Ascending aorta (tissue), 2 donors: ENCODE measurements around the gene SAMD4B. TPM values are rescaled to one million over a fixed set of nuclear protein-coding genes. Genes with fewer than 3 reads are reported as not detected.

ENCODE experiments used
- DNase-seq, 2 donors: peaks; one replicate each; pipeline ENCODE4 v3.0.0-alpha.2; 2019; ENCODE audit warnings: low spot score in 2 of 2
- H3K27ac ChIP-seq, 2 donors: fragments of 200-600 bp; sonication (generic); one replicate each; pipeline ENCODE4 v1.5.1; 2016 to 2017; ENCODE audit warnings: mild to moderate bottlenecking in 1 of 2
- H3K27me3 ChIP-seq: fragments of 200-600 bp; sonication (generic); one replicate; pipeline ENCODE4 v1.5.1; 2017
- H3K36me3 ChIP-seq, 2 donors: fragments of 200-600 bp; sonication (generic); one replicate each; pipeline ENCODE4 v1.5.1; 2016
- H3K4me1 ChIP-seq, 2 donors: fragments of 200-600 bp; sonication (generic); one replicate each; pipeline ENCODE4 v1.5.1; 2016 to 2017; ENCODE audit warnings: mild to moderate bottlenecking in 1 of 2
- H3K4me3 ChIP-seq, 2 donors: fragments of 200-600 bp; sonication (generic); one replicate each; pipeline ENCODE4 v1.5.1; 2016 to 2017; ENCODE audit warnings: mild to moderate bottlenecking in 1 of 2
- H3K9me3 ChIP-seq, 2 donors: fragments of 200-600 bp; sonication (generic); one replicate each; pipeline ENCODE4 v1.5.1; 2016
- intact Hi-C: fragments of 100-400 bp; cut with DNase I; formaldehyde crosslinking; loops from one replicate; pipeline ENCODE4 v1.15.1; 2023
- total RNA-seq: library from RNA; depleted of rRNA; stranded (reverse); fragments of >200 nt; gene quantifications from one replicate; pipeline ENCODE4 v1.1.0, GENCODE V29; 2016
- TF ChIP-seq, protein P1 (sequence below), 3 experiments: fragments of 200-600 bp in 2 of 3; fragments of 450-650 bp in 1 of 3; sonication (generic) in 2 of 3; IDR thresholded peaks; one replicate each; pipeline ENCODE4 v1.5.1; 2016 to 2019; ENCODE audit warnings: antibody characterized with exemption in 3 of 3, mild to moderate bottlenecking in 1 of 3, moderate library complexity in 1 of 3

The SAMD4B gene
- total RNA-seq, 1 donor from 2014 or later: 358 TPM

DNA sequence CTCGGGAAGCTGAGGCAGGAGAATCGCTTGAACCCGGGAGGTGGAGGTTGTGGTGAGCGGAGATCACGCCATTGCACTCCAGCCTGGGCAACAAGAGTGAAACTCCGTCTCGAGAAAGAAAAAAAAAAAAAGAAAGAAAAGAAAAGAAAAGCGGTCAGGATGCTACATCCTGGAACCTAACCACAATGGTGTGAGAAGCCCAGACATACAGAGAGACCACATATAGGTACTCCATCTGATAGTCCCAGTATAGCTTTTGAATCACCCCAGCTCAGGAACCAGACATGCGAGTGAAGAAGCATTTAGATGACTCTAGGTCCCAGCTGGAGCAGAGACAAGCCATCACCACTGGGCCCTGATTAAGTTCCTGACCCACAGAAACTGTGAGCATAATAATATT, 42.8 kb upstream of the SAMD4B start:
- Histone ChIP-seq H3K4me3 (no peak overlapping the region), H3K27me3 (no peaks in the 10 kb centered on the region), H3K4me1 (no peaks in the 10 kb centered on the region), H3K27ac (no peak overlapping the region), H3K36me3 (no peaks in the 10 kb centered on the region), H3K9me3 (no peaks in the 10 kb centered on the region)
- intact Hi-C loops: no loop called here
- DNase-seq: peak in 1 of 2 donors; percentile 3
- TF ChIP-seq, protein P1, sequence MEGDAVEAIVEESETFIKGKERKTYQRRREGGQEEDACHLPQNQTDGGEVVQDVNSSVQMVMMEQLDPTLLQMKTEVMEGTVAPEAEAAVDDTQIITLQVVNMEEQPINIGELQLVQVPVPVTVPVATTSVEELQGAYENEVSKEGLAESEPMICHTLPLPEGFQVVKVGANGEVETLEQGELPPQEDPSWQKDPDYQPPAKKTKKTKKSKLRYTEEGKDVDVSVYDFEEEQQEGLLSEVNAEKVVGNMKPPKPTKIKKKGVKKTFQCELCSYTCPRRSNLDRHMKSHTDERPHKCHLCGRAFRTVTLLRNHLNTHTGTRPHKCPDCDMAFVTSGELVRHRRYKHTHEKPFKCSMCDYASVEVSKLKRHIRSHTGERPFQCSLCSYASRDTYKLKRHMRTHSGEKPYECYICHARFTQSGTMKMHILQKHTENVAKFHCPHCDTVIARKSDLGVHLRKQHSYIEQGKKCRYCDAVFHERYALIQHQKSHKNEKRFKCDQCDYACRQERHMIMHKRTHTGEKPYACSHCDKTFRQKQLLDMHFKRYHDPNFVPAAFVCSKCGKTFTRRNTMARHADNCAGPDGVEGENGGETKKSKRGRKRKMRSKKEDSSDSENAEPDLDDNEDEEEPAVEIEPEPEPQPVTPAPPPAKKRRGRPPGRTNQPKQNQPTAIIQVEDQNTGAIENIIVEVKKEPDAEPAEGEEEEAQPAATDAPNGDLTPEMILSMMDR (IDR thresholded peaks at IDR 0.05): no peak

DNA sequence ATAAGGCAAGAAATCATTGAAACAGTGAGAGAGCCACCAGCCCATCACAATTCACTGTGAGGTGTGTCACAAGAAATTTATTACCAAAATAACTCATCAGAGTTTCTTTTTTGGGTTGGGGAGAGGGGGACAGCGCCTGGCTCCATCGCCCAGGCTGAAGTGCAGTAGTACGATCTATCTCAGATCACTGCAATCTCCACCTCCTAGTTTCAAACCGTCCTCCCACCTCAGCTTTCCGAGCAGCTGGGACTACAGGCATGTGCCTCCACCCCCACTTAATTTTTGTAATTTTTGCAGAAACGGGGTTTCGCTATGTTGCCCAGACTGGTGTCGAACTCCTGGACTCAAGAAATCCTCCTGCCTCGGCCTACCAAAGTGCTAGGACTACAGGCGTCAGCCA, 42.4 kb upstream of the SAMD4B start:
- H3K27me3 ChIP-seq: no peaks in the 10 kb centered on the region
- no peak overlapping the region for H3K4me3 ChIP-seq
- no peaks in the 10 kb centered on the region for H3K4me1 ChIP-seq
- H3K27ac ChIP-seq: no peak overlapping the region
- H3K36me3 ChIP-seq: no peaks in the 10 kb centered on the region
- intact Hi-C loops: no loop called here
- H3K9me3 ChIP-seq: no peaks in the 10 kb centered on the region
- TF ChIP-seq, protein P1 (IDR thresholded peaks at IDR 0.05): no peak
- DNase-seq: no peak

DNA sequence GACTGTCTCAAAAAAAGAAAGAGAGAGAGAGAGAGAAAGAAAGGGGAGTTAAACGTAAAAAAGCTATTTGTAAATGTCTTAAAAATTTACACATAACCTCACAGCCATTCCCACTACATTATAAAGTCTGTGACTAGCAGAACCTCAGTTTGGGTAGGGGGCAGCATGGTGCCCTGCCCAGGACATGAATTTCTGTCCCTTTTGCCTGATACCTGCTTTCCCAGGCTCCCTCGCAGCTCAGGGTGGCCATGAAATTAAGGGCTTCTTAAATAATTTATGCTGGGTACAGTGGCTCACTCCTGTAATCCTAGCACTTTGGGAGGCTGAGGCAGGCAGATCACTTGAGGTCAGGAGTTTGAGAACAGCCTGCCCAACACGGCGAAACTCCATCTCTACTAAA, 41.2 kb upstream of the SAMD4B start:
- intact Hi-C loops: no loop called here
- no peak for DNase-seq
- H3K4me3 ChIP-seq: no peak overlapping the region
- no peaks in the 10 kb centered on the region for H3K27me3 ChIP-seq
- no peaks in the 10 kb centered on the region for H3K9me3 ChIP-seq
- TF ChIP-seq, protein P1 (IDR thresholded peaks at IDR 0.05): no peak
- H3K4me1 ChIP-seq: no peaks in the 10 kb centered on the region
- H3K27ac ChIP-seq: no peak overlapping the region
- no peaks in the 10 kb centered on the region for H3K36me3 ChIP-seq

DNA sequence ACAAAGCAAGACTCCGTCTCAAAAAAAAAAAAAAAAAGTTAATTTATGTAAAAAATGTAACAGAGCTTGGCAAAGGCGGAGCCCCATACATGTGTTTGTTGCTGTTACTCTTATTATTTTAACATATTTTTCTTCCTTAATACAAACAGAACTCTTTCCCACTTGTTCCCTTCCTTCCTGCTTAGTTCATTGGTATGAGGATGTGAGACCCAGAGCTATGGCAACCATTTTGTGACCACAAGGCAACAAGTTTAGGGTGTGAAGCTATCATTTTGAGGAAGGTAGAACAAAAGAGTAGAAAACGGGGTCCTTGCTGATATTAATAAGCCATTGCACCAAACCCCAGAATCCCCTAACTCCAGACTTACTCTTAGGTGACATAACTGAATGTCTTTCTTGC, 40.7 kb upstream of the SAMD4B start:
- intact Hi-C loops: no loop called here
- Histone ChIP-seq H3K9me3 (no peaks in the 10 kb centered on the region), H3K4me3 (no peak overlapping the region), H3K4me1 (no peaks in the 10 kb centered on the region), H3K36me3 (no peaks in the 10 kb centered on the region), H3K27ac (no peak overlapping the region), H3K27me3 (no peaks in the 10 kb centered on the region)
- TF ChIP-seq, protein P1 (IDR thresholded peaks at IDR 0.05): no peak
- DNase-seq: no peak

DNA sequence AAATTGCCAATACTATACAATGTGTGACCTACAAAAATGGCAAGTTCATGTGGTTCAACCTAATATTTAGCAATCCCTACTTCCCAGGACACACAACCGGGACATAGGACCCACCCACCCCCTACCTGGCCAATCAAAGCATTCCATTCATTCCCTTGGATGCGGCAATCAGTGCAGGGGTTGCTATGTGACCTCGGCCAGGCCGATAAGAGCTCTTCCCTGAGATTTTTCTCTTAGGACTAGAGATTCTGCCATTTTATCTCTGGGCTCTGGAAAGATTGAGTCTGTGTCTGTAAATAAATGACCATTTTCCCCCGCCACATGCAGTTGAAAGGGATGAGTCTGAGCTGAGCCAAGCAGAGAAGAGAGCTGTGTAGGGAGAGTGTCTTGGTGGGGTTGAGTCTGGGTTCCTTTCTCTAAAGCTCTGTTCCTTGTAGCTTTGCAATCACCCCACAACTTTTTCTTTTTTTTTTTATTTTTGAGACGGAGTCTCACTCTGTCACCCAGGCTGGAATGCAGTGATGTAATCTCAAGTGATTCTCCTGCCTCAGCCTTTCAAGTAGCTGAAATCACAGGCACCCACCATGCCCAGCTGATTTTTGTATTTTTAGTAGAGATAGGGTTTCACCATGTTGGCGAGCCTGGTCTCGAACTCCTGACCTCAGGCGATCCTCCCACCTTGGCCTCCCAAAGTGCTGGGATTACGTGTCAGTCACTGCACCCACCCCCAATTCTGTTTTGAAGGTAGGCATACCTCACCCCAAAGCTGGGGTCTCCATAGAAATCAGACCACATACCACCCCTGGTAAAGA, 38.6 kb upstream of the SAMD4B start:
- intact Hi-C loops: no loop called here
- Histone ChIP-seq H3K4me3 (no peak overlapping the region), H3K4me1 (no peaks in the 10 kb centered on the region), H3K27me3 (peaks cover 7% of the 10 kb centered on the region), H3K27ac (no peak overlapping the region), H3K36me3 (no peaks in the 10 kb centered on the region), H3K9me3 (no peaks in the 10 kb centered on the region)
- no peak for DNase-seq
- TF ChIP-seq, protein P1 (IDR thresholded peaks at IDR 0.05): no peak

DNA sequence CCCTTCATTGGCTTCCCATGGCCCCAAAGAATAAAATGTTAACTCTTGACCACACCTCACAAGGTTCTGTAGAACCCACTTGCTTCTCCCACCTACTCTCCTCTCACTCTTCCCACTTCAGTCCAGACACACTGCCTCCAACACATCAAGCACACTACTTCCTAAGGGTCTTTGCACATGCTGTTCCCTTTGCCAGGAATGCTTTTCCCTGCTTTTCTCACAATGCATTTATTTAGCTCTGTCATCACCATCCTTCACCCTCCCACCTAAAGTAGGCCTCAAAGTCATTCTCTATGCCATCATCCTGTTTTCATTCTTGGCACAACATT, 38.1 kb upstream of the SAMD4B start:
- Histone ChIP-seq H3K27ac (no peak overlapping the region), H3K36me3 (no peaks in the 10 kb centered on the region), H3K27me3 (peaks cover 7% of the 10 kb centered on the region), H3K4me3 (no peak overlapping the region), H3K4me1 (no peaks in the 10 kb centered on the region), H3K9me3 (no peaks in the 10 kb centered on the region)
- intact Hi-C loops: no loop called here
- DNase-seq: no peak
- TF ChIP-seq, protein P1 (IDR thresholded peaks at IDR 0.05): no peak
